Measurements from ENCODE around the gene MBNL1. TPM values are rescaled to one million over a fixed set of nuclear protein-coding genes. Genes with fewer than 3 reads are reported as not detected.
"Not testable (repeated sequence)": the region's sequence is repeated elsewhere in the genome, so short reads cannot be mapped to it uniquely, and the experiment has no call there.

The MBNL1 gene
- total RNA-seq, 1 donor from 2014 or later, result 178 TPM

- intact Hi-C loops (cut with DNase I), result loop anchor here (5.0 kb wide), 1 partner anchor 51 kb away; no protein-coding TSS in a partner anchor
- DNase-seq (ENCODE audit: low spot score), result no peak
Observed at GRCh38 chr3:152331018-152331541, 62.4 kb downstream of the MBNL1 start.

GRCh38 chr3:152331998-152332397 lies 63.3 kb downstream of the MBNL1 start:
- intact Hi-C loops (cut with DNase I), result loop anchor here (5.0 kb wide), 1 partner anchor 50 kb away; no protein-coding TSS in a partner anchor
- DNase-seq (ENCODE audit: low spot score), result no peak

GRCh38 chr3:152333928-152334327 lies 65.2 kb downstream of the MBNL1 start:
- intact Hi-C loops (cut with DNase I), result loop anchor here (5.0 kb wide), 1 partner anchor 48 kb away; no protein-coding TSS in a partner anchor
- DNase-seq (ENCODE audit: low spot score), result no peak

GRCh38 chr3:152334761-152335160 lies 66.0 kb downstream of the MBNL1 start:
- intact Hi-C loops (cut with DNase I), result loop anchor here (5.0 kb wide), 1 partner anchor 48 kb away; no protein-coding TSS in a partner anchor
- DNase-seq (ENCODE audit: low spot score), result no peak

- no peak for DNase-seq (ENCODE audit: low spot score)
- intact Hi-C loops (cut with DNase I), result no loop called here
Observed at GRCh38 chr3:152335273-152335672, 66.5 kb downstream of the MBNL1 start.

- DNase-seq (ENCODE audit: low spot score); intact Hi-C loops (cut with DNase I): not testable (repeated sequence)
Observed at GRCh38 chr3:152337337-152337736, 68.6 kb downstream of the MBNL1 start.

GRCh38 chr3:152338159-152338720 lies 69.5 kb downstream of the MBNL1 start:
- DNase-seq (ENCODE audit: low spot score), result no peak
- intact Hi-C loops (cut with DNase I), result no loop called here

- DNase-seq (ENCODE audit: low spot score), result no peak
- intact Hi-C loops (cut with DNase I), result no loop called here
Observed at GRCh38 chr3:152339881-152340505, 71.3 kb downstream of the MBNL1 start.

- intact Hi-C loops (cut with DNase I), result no loop called here
Observed at GRCh38 chr3:152345233-152345632, 76.5 kb downstream of the MBNL1 start.

GRCh38 chr3:152346058-152346457 lies 77.3 kb downstream of the MBNL1 start:
- no peak for DNase-seq (ENCODE audit: low spot score)
- intact Hi-C loops (cut with DNase I), result no loop called here

More at GRCh38 chr3:152345233-152345632, 76.5 kb downstream of the MBNL1 start:
- DNase-seq (ENCODE audit: low spot score), result no peak

- DNase-seq (ENCODE audit: low spot score), result no peak
- intact Hi-C loops (cut with DNase I), result no loop called here
Observed at GRCh38 chr3:152346740-152347139, 78.0 kb downstream of the MBNL1 start.

- intact Hi-C loops (cut with DNase I), result no loop called here
- DNase-seq (ENCODE audit: low spot score), result no peak
Observed at GRCh38 chr3:152348436-152349177, 79.9 kb downstream of the MBNL1 start.

- intact Hi-C loops (cut with DNase I), result no loop called here
- no peak for DNase-seq (ENCODE audit: low spot score)
Observed at GRCh38 chr3:152349392-152349791, 80.7 kb downstream of the MBNL1 start.

GRCh38 chr3:152350139-152350538 lies 81.4 kb downstream of the MBNL1 start:
- DNase-seq (ENCODE audit: low spot score), result no peak
- intact Hi-C loops (cut with DNase I), result no loop called here

- no peak for DNase-seq (ENCODE audit: low spot score)
- intact Hi-C loops (cut with DNase I), result no loop called here
Observed at GRCh38 chr3:152350776-152351175, 82.0 kb downstream of the MBNL1 start.

GRCh38 chr3:152352554-152352953 lies 83.8 kb downstream of the MBNL1 start:
- DNase-seq (ENCODE audit: low spot score), result no peak
- intact Hi-C loops (cut with DNase I), result no loop called here

- intact Hi-C loops (cut with DNase I), result no loop called here
- DNase-seq (ENCODE audit: low spot score), result no peak
Observed at GRCh38 chr3:152353578-152353977, 84.8 kb downstream of the MBNL1 start.

- DNase-seq (ENCODE audit: low spot score), result no peak
Observed at GRCh38 chr3:152355744-152356665, 87.3 kb downstream of the MBNL1 start.

GRCh38 chr3:152356870-152357276 lies 88.1 kb downstream of the MBNL1 start:
- no peak for DNase-seq (ENCODE audit: low spot score)
- intact Hi-C loops (cut with DNase I), result no loop called here

More at GRCh38 chr3:152355744-152356665, 87.3 kb downstream of the MBNL1 start:
- intact Hi-C loops (cut with DNase I), result no loop called here

All from cardiac septum (tissue), 1 donor.